SU-DHL-6 (cell line): Measurements from ENCODE around the gene FBRSL1.

ENCODE experiments used
- H2AFZ ChIP-seq: fragments of 200-600 bp; sonication (generic); 2 replicates; pipeline ENCODE4 v1.6.1; 2014; ENCODE audit warnings: low read depth, mild to moderate bottlenecking, moderate library complexity, mixed read lengths, antibody characterized with exemption, low read length; ENCODE audit not compliant: severe bottlenecking
- H3F3A ChIP-seq: fragments of 200-600 bp; shearing (Covaris generic); 2 replicates; pipeline ENCODE4 v1.6.0; 2016; ENCODE audit warnings: antibody characterized with exemption, mild to moderate bottlenecking; ENCODE audit not compliant: insufficient read depth
- H3K27ac ChIP-seq: fragments of 200-600 bp; sonication (generic); 2 replicates; pipeline ENCODE4 v1.5.1; 2016; ENCODE audit warnings: low read depth, mild to moderate bottlenecking, low read length, moderate library complexity, mixed read lengths
- H3K27me3 ChIP-seq: fragments of 200-600 bp; sonication (generic), shearing (Covaris generic); 2 replicates; pipeline ENCODE4 v1.6.0; 2014; ENCODE audit warnings: mild to moderate bottlenecking, low read length
- H3K36me3 ChIP-seq: fragments of 200-600 bp; sonication (generic); 2 replicates; pipeline ENCODE4 v1.6.1; 2014; ENCODE audit warnings: mild to moderate bottlenecking, low read length, mixed read lengths
- H3K4me2 ChIP-seq: fragments of 300-600, 200-600 bp; shearing (Covaris generic), sonication (generic); 2 replicates; pipeline ENCODE4 v1.6.0; 2014; ENCODE audit warnings: low read length, low read depth, mild to moderate bottlenecking; ENCODE audit not compliant: poor library complexity, severe bottlenecking
- H3K4me3 ChIP-seq: fragments of 200-600 bp; sonication (generic); 2 replicates; pipeline ENCODE4 v1.5.1; 2014; ENCODE audit warnings: antibody characterized with exemption, low read length, mild to moderate bottlenecking, mixed read lengths; ENCODE audit not compliant: insufficient read depth, poor library complexity, severe bottlenecking
- H3K79me2 ChIP-seq: fragments of 200-600 bp; sonication (generic); 2 replicates; pipeline ENCODE4 v1.6.1; 2014; ENCODE audit warnings: mild to moderate bottlenecking, low read length, moderate library complexity; ENCODE audit not compliant: insufficient read depth
- H3K9ac ChIP-seq: fragments of 200-600 bp; sonication (generic); 2 replicates; pipeline ENCODE4 v1.7.0; 2014; ENCODE audit warnings: mild to moderate bottlenecking, low read length
- H3K9me2 ChIP-seq: fragments of 200-600 bp; sonication (generic); replicated peaks from 2 replicates; pipeline ENCODE4 v1.6.1; 2014; ENCODE audit warnings: low read length; ENCODE audit not compliant: insufficient read depth
- H3K9me3 ChIP-seq: fragments of 200-600 bp; sonication (generic); 2 replicates; pipeline ENCODE4 v1.6.1; 2014; ENCODE audit warnings: low read length, mixed read lengths; ENCODE audit not compliant: insufficient read depth
- H4K20me1 ChIP-seq: fragments of 200-600 bp; sonication (generic); 2 replicates; pipeline ENCODE4 v1.6.1; 2014; ENCODE audit warnings: low read depth, mild to moderate bottlenecking, antibody characterized with exemption, low read length, moderate library complexity, mixed read lengths
- EZH2phosphoT487 ChIP-seq: fragments of 200-600 bp; sonication (generic), shearing (Covaris generic); conservative IDR thresholded peaks from 2 replicates; pipeline ENCODE4 v1.6.1; 2018; ENCODE audit warnings: mild to moderate bottlenecking, antibody characterized with exemption, low read length, moderate library complexity, mixed read lengths
- TF ChIP-seq, protein P1 (sequence below): fragments of 200-600 bp; sonication (generic); IDR thresholded peaks from one replicate; pipeline ENCODE4 v1.5.1; 2017; ENCODE audit warnings: antibody characterized with exemption, mild to moderate bottlenecking, low read length, moderate library complexity; ENCODE audit not compliant: insufficient read depth, poor library complexity, severe bottlenecking

The FBRSL1 gene

DNA sequence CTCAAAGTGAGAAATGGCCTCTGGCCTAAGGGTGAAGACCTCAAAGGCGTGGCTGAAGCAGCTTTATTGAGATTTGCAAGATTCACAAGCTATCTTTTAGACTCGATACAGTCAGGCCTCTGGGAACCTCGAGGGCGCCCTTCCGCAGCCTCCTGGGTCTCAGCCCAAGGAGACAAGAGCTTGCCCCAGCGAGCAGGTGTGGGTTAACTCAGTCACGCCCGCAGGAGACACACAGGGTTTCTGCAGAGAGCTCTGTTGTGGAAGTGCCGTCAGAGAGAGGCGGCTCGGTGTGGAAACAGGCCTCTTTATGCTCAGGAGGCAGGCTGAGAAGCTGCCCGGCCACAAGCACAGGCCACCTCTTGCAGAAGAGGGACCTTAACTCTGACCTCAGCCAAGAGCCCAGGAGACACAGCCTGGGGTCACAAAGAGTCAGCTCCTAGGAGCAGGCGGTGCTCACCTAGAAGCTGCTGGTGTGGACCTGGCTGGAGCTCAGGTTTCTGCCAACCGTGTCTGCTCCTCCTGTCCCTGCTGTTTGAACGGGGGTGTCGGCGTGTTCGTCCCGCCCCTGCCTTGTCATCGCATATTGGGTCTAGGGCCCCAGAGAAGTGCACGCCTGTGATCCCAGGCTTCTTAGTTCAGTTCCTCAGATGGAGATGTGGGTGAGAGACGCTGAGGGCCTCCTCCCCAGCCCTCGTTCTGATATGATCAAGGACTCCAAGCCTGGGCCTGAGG, 42.1 kb upstream of the FBRSL1 start:
- no peaks in the 10 kb centered on the region for H3K27me3 ChIP-seq
- H4K20me1 ChIP-seq = no peaks in the 10 kb centered on the region

DNA sequence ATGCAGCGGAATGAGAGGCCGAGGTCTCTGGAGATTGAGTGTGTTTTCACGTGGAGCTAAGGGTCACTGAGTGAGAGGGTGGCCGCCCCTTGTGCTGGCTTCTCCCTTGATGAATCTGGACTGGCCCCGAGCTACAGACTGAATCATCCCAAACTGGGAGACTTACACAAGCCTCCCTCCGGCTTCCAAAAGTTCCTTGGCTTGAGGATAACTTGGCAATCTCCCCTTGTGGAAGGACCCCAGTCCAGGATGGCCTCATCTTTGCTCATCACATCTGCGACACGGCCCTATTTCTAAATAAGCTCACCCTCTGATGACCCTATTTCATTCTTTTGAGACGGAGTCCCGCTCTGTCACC, 41.5 kb upstream of the FBRSL1 start:
- Histone ChIP-seq H4K20me1 (no peaks in the 10 kb centered on the region), H3K9ac (no peak overlapping the region), H3K79me2 (no peaks in the 10 kb centered on the region), H3K36me3 (no peaks in the 10 kb centered on the region), H2AFZ (no peak overlapping the region), H3K9me2 (no peaks in the 10 kb centered on the region), H3K4me2 (no peak overlapping the region), H3K27ac (no peak overlapping the region), H3K27me3 (no peaks in the 10 kb centered on the region), H3F3A (no peaks in the 10 kb centered on the region), H3K4me3 (no peak overlapping the region), H3K9me3 (no peaks in the 10 kb centered on the region)
- TF ChIP-seq, protein P1, sequence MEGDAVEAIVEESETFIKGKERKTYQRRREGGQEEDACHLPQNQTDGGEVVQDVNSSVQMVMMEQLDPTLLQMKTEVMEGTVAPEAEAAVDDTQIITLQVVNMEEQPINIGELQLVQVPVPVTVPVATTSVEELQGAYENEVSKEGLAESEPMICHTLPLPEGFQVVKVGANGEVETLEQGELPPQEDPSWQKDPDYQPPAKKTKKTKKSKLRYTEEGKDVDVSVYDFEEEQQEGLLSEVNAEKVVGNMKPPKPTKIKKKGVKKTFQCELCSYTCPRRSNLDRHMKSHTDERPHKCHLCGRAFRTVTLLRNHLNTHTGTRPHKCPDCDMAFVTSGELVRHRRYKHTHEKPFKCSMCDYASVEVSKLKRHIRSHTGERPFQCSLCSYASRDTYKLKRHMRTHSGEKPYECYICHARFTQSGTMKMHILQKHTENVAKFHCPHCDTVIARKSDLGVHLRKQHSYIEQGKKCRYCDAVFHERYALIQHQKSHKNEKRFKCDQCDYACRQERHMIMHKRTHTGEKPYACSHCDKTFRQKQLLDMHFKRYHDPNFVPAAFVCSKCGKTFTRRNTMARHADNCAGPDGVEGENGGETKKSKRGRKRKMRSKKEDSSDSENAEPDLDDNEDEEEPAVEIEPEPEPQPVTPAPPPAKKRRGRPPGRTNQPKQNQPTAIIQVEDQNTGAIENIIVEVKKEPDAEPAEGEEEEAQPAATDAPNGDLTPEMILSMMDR = no peak
- no peak for TF ChIP-seq EZH2phosphoT487

More for the DNA sequence above, 42.1 kb upstream of the FBRSL1 start:
- H3K27ac ChIP-seq = no peak overlapping the region
- H3K79me2 ChIP-seq = no peaks in the 10 kb centered on the region
- H3F3A ChIP-seq = no peaks in the 10 kb centered on the region
- no peaks in the 10 kb centered on the region for H3K36me3 ChIP-seq
- no peak overlapping the region for H3K4me2 ChIP-seq
- no peak overlapping the region for H3K9ac ChIP-seq
- H3K9me2 ChIP-seq = no peaks in the 10 kb centered on the region
- no peak overlapping the region for H2AFZ ChIP-seq
- TF ChIP-seq, protein P1 = no peak
- no peak for TF ChIP-seq EZH2phosphoT487
- no peak overlapping the region for H3K4me3 ChIP-seq
- H3K9me3 ChIP-seq = no peaks in the 10 kb centered on the region

DNA sequence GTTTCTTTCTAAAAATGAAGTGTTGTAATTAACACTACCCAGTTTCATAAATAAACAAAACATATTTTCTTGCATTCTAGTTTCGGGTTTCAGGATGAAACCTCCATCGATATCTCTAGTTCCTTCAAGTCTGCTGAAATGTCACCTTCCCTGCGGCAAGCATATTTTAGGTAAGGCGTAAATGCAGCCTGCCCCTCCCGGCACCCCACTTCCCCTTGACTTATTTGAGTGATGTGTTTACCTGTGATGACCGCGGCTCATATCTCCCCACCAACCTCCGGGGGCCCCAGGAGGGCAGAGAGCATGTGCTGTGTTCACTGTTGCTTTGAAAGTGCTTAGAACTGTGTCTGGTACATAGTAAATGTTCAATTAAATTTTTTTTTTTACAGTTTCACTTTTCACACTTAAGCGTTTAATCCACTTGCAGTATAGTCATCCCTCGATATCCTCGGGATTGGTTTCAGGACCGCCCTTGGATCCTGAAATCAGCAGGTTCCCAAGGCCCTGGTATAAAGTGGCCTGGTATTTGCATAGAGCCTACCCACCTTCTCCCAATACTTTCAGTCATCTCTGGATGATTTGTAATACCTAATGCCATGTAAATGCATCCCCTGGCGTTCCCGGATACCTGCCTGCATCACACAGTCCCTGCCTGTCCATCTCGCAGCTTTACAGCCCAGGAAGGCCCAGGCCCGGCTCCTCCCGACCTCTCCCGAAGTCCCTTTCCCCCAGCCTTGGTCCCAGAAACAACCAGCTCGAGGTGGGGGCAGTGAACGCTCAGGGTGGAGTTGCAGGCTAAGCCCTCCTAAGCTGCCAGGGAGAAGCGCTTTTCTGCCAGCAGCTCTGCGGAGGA, 40.2 kb upstream of the FBRSL1 start:
- H3K9ac ChIP-seq = no peak overlapping the region

More for the DNA sequence above, 40.2 kb upstream of the FBRSL1 start:
- H3K27ac ChIP-seq = no peak overlapping the region
- no peak overlapping the region for H3K4me3 ChIP-seq
- H3K9me2 ChIP-seq = no peaks in the 10 kb centered on the region
- no peak overlapping the region for H3K4me2 ChIP-seq
- no peaks in the 10 kb centered on the region for H3K27me3 ChIP-seq
- H4K20me1 ChIP-seq = no peaks in the 10 kb centered on the region
- H2AFZ ChIP-seq = no peak overlapping the region
- no peaks in the 10 kb centered on the region for H3F3A ChIP-seq
- H3K36me3 ChIP-seq = no peaks in the 10 kb centered on the region
- TF ChIP-seq EZH2phosphoT487 = no peak
- TF ChIP-seq, protein P1 = no peak
- no peaks in the 10 kb centered on the region for H3K79me2 ChIP-seq
- H3K9me3 ChIP-seq = no peaks in the 10 kb centered on the region
